B cell (primary cell): Measurements from ENCODE around the gene CAPZB. TPM values are rescaled to one million over a fixed set of nuclear protein-coding genes. Genes with fewer than 3 reads are reported as not detected.

Experiments used
- ATAC-seq: fragments of 200-7000 bp; cut with Tn5 transposase; one replicate; pipeline ENCODE4 v1.10.0; 2021; ENCODE audit warnings: low read depth, mild to moderate bottlenecking, moderate number of reproducible peaks, moderate library complexity
- CTCF ChIA-PET: fragments of 350-600 bp; sonication (Branson Sonifier 250); formaldehyde crosslinking; loops from one replicate; lab custom pipeline; 2021; ENCODE audit warnings: antibody characterized with exemption, inconsistent platforms; lab: Charles Lee
- POLR2A ChIA-PET: fragments of 350-600 bp; sonication (Branson Sonifier 250); formaldehyde crosslinking; loops from one replicate; lab custom pipeline; 2021; ENCODE audit warnings: antibody characterized with exemption; lab: Charles Lee
- DNase-seq: peaks from one replicate; pipeline ENCODE4 v3.0.0; 2013
- H2AFZ ChIP-seq: 2 replicates; pipeline ENCODE4 v1.6.1; 2012; ENCODE audit warnings: mild to moderate bottlenecking, low read depth, low read length; ENCODE audit not compliant: insufficient read depth, poor library complexity, severe bottlenecking
- H3K27ac ChIP-seq, 2 donors: 1 replicate in 1 of 2; 2 replicates in 1 of 2; pipeline ENCODE4 v1.5.1; 2012 to 2013; ENCODE audit warnings: low read length in 2 of 2, mild to moderate bottlenecking in 2 of 2, moderate library complexity in 1 of 2
- H3K27me3 ChIP-seq, 4 experiments: fragments of 200-600 bp in 1 of 4; sonication (generic) in 1 of 4; replicated peaks in 1 of 4; 1 replicate in 2 of 4; 2 replicates in 2 of 4; pipeline versions ENCODE4 v1.6.1 to v1.7.0; 2013 to 2016; ENCODE audit warnings: low read length in 3 of 4, mild to moderate bottlenecking in 2 of 4, mixed read lengths in 1 of 4, moderate library complexity in 1 of 4; ENCODE audit not compliant: insufficient read depth in 4 of 4, control insufficient read depth in 3 of 4; ENCODE audit errors: control extremely low read depth in 1 of 4
- H3K36me3 ChIP-seq, 2 experiments: replicated peaks in 1 of 2; 1 replicate in 1 of 2; 2 replicates in 1 of 2; pipeline versions ENCODE4 v1.6.1 to v1.7.1; 2013; ENCODE audit warnings: low read length in 1 of 2; ENCODE audit not compliant: insufficient read depth in 2 of 2, control insufficient read depth in 1 of 2; ENCODE audit errors: control extremely low read depth in 1 of 2, extremely low read depth in 1 of 2
- H3K4me1 ChIP-seq, 2 donors: fragments of 200-600 bp in 1 of 2; sonication (generic) in 1 of 2; 1 replicate in 1 of 2; 2 replicates in 1 of 2; pipeline versions ENCODE4 v1.5.1 to v1.6.1; 2013 to 2017; ENCODE audit warnings: low read length in 2 of 2; ENCODE audit not compliant: control insufficient read depth in 2 of 2, insufficient read depth in 2 of 2
- H3K4me2 ChIP-seq: replicated peaks from 2 replicates; pipeline ENCODE3; 2012; ENCODE audit warnings: mild to moderate bottlenecking, low read depth, low read length; ENCODE audit not compliant: poor library complexity, severe bottlenecking
- H3K4me3 ChIP-seq, 5 experiments: fragments of 200-600 bp in 1 of 5; sonication (generic) in 1 of 5; 1 replicate in 3 of 5; 2 replicates in 2 of 5; pipeline versions ENCODE4 v1.5.1 to v1.7.0; 2011 to 2016; ENCODE audit warnings: low read length in 4 of 5, mild to moderate bottlenecking in 4 of 5, low read depth in 2 of 5, control low read depth in 1 of 5, moderate library complexity in 1 of 5; ENCODE audit not compliant: insufficient read depth in 1 of 5; ENCODE audit errors: control extremely low read depth in 1 of 5, extremely low read depth in 1 of 5
- H3K79me2 ChIP-seq: fragments of 200-600 bp; sonication (generic); one replicate; pipeline ENCODE4 v1.6.0; 2016; ENCODE audit warnings: low read length; ENCODE audit not compliant: control insufficient read depth, insufficient read depth
- H3K9ac ChIP-seq: fragments of 200-600 bp; sonication (generic); 2 replicates; pipeline ENCODE4 v1.6.1; 2017; ENCODE audit warnings: mild to moderate bottlenecking, low read length, moderate library complexity
- H3K9me3 ChIP-seq, 3 donors: one replicate each; pipeline versions ENCODE4 v1.6.1 to v1.7.1; 2013; ENCODE audit warnings: low read length in 2 of 3; ENCODE audit not compliant: control insufficient read depth in 2 of 3, insufficient read depth in 1 of 3; ENCODE audit errors: control extremely low read depth in 1 of 3
- H4K20me1 ChIP-seq: 2 replicates; pipeline ENCODE4 v1.6.0; 2012; ENCODE audit warnings: mild to moderate bottlenecking, low read length; ENCODE audit not compliant: insufficient read depth, control insufficient read depth, poor library complexity, severe bottlenecking
- H3K27ac Mint-ChIP-seq: one replicate; pipeline ENCODE4 v1.8.0; 2021; ENCODE audit warnings: mixed read lengths
- H3K27me3 Mint-ChIP-seq: one replicate; pipeline ENCODE4 v1.8.0; 2021; ENCODE audit warnings: mixed read lengths
- H3K4me1 Mint-ChIP-seq: one replicate; pipeline ENCODE4 v1.8.0; 2021; ENCODE audit warnings: mixed read lengths
- H3K4me3 Mint-ChIP-seq: one replicate; pipeline ENCODE4 v1.8.0; 2021; ENCODE audit warnings: mixed read lengths
- H3K9me3 Mint-ChIP-seq: one replicate; pipeline ENCODE4 v1.8.0; 2022; ENCODE audit warnings: mixed read lengths; ENCODE audit not compliant: insufficient read depth
- EZH2 ChIP-seq: IDR thresholded peaks from 2 replicates; pipeline ENCODE4 v1.6.1; 2012; ENCODE audit warnings: borderline replicate concordance, low read depth, mild to moderate bottlenecking, moderate library complexity, low read length; ENCODE audit not compliant: insufficient read depth, poor library complexity, severe bottlenecking
- WGBS: methylation state at CpG from one replicate; pipeline ENCODE4 v1.1.5; 2013; ENCODE audit warnings: missing lambda C conversion rate; ENCODE audit not compliant: insufficient coverage; 5-methylcytosine and 5-hydroxymethylcytosine counted together
- intact Hi-C: fragments of 100-400 bp; cut with micrococcal nuclease; formaldehyde crosslinking; loops from one replicate; pipeline ENCODE4 v1.10.0; 2022
- polyA plus RNA-seq: library from polyadenylated mRNA; depleted of rRNA; stranded (reverse); fragments of >200 nt; gene quantifications from 2 replicates; pipeline ENCODE4 v1.2.3, GENCODE V29; 2012
- total RNA-seq, 2 donors: library from RNA; stranded (reverse); fragments of 120-200 nt in 1 of 2; gene quantifications; 1 replicate in 1 of 2; 2 replicates in 1 of 2; pipeline versions ENCODE4 v1.2.3 to v1.2.4, GENCODE V29; 2013 to 2022
- TF ChIP-seq, protein P1 (sequence below): fragments of 200-600 bp; IDR thresholded peaks from one replicate; pipeline ENCODE4 v1.8.0; 2022; ENCODE audit warnings: antibody characterized with exemption, mild to moderate bottlenecking

The CAPZB gene
- total and polyA plus RNA-seq, 2 donors (not counting 1 experiment from before 2014, with no cell fraction given): 126 to 193 TPM

DNA sequence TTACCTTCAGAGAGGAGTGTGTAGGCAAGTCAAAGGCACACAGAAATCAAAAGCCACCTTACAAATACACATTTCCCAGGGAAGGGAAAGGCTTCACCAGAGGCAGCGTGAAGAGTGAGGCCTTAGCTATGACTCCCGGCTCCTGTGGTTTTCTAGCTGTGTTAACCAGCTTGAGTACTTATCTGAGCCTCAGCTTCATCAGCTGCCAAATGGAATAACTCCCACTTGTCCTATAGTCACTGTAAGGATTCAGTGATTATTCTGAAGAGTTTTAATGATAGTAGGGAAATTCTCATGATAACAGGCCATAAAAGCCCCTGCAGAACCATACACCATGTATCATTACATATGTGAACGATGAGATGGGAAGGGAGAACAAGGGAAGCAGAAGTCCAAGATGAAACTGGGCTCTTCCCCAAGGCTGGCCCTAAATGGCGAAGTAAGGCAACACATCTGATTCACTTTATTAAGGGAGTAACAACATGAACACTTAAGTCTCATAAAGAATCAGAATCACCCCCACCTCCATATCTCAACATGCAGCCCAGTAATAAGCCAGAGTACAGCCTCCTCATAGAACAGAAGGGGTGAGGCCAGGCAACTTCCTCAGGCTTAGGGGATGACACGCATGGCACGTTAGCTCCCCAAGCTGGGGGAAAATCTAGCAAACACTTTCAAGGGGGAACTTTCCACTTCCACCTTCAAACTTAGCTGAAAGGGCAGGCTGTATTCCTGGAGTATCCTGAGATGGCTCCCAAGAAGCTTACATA is 109.5 kb downstream of the CAPZB start:
- ChIA-PET POLR2A (no interaction called here), CTCF (interaction anchor here (1.7 kb wide), 1 partner anchor 207 kb away, joined by 5 read pairs; no protein-coding TSS in a partner anchor)
- Histone ChIP-seq H4K20me1 (peaks cover 66% of the 10 kb centered on the region), H3K79me2 (peaks cover 82% of the 10 kb centered on the region), H3K27me3 (no peaks in the 10 kb centered on the region), H3K9ac (no peak overlapping the region), H3K36me3 (peaks cover 7 to 94% of the 10 kb centered on the region in 2 experiments), H2AFZ (no peak overlapping the region), H3K27ac (no peak overlapping the region), H3K4me2 (no peak overlapping the region), H3K9me3 (no peaks in the 10 kb centered on the region), H3K4me3 (no peak overlapping the region), H3K4me1 (no peaks in the 10 kb centered on the region)
- no peak for DNase-seq
- H3K27me3 Mint-ChIP-seq: no peaks in the 10 kb centered on the region
- no peaks in the 10 kb centered on the region for H3K9me3 Mint-ChIP-seq
- TF ChIP-seq, protein P1, sequence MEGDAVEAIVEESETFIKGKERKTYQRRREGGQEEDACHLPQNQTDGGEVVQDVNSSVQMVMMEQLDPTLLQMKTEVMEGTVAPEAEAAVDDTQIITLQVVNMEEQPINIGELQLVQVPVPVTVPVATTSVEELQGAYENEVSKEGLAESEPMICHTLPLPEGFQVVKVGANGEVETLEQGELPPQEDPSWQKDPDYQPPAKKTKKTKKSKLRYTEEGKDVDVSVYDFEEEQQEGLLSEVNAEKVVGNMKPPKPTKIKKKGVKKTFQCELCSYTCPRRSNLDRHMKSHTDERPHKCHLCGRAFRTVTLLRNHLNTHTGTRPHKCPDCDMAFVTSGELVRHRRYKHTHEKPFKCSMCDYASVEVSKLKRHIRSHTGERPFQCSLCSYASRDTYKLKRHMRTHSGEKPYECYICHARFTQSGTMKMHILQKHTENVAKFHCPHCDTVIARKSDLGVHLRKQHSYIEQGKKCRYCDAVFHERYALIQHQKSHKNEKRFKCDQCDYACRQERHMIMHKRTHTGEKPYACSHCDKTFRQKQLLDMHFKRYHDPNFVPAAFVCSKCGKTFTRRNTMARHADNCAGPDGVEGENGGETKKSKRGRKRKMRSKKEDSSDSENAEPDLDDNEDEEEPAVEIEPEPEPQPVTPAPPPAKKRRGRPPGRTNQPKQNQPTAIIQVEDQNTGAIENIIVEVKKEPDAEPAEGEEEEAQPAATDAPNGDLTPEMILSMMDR: no peak
- TF ChIP-seq EZH2: no peak
- no peak overlapping the region for H3K27ac Mint-ChIP-seq
- no peak for ATAC-seq
- no peak overlapping the region for H3K4me3 Mint-ChIP-seq
- 67% methylated on average over 3 of the region's 6 CpGs for WGBS
- intact Hi-C loops: no loop called here
- peaks cover 1% of the 10 kb centered on the region for H3K4me1 Mint-ChIP-seq

DNA sequence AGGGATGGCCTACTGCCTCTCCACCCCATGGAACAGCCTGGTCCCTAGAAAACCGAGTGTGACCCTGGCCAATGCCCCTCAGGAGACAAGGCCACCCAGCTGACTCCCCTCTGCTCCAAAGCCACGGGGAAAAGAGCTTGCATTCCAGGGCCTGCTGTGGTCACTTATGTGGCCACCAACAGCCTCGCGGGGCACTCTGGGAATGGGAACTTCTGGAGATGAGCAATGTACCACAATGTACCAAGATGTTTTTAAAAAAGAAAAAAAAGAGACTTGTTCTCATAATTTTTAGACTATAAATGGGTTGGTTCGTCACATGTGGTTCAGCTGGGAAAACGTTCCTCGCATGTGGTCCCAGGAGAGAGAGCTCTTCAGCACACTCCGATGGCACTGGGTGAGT is 110.4 kb downstream of the CAPZB start:
- CTCF ChIA-PET: interaction anchor here (1.0 to 1.8 kb wide), 2 partner anchors 11 to 21 kb away, joined by 3 to 4 read pairs; no protein-coding TSS in a partner anchor
- peaks cover 75% of the 10 kb centered on the region for H4K20me1 ChIP-seq

More for the DNA sequence above, 110.4 kb downstream of the CAPZB start:
- Mint-ChIP-seq H3K4me3 (no peak overlapping the region), H3K27ac (no peak overlapping the region), H3K9me3 (no peaks in the 10 kb centered on the region), H3K4me1 (peaks cover 1% of the 10 kb centered on the region), H3K27me3 (no peaks in the 10 kb centered on the region)
- POLR2A ChIA-PET: no interaction called here
- H3K9me3 ChIP-seq: no peaks in the 10 kb centered on the region
- WGBS: 100% methylated on average over 5 of the region's 8 CpGs
- no peaks in the 10 kb centered on the region for H3K4me1 ChIP-seq
- H3K4me3 ChIP-seq: no peak overlapping the region
- no peak for ATAC-seq
- peaks cover 3 to 89% of the 10 kb centered on the region in 2 experiments for H3K36me3 ChIP-seq
- TF ChIP-seq, protein P1: no peak
- TF ChIP-seq EZH2: no peak
- no peak for DNase-seq
- H3K27ac ChIP-seq: no peak overlapping the region
- intact Hi-C loops: no loop called here
- H2AFZ ChIP-seq: no peak overlapping the region
- peaks cover 82% of the 10 kb centered on the region for H3K79me2 ChIP-seq
- no peak overlapping the region for H3K9ac ChIP-seq
- H3K4me2 ChIP-seq: no peak overlapping the region
- no peaks in the 10 kb centered on the region for H3K27me3 ChIP-seq
